Central memory CD8-positive, alpha-beta T cell (primary cell): ENCODE measurements around the gene SETD2.

Experiments used
- ATAC-seq: fragments of 150-1000 bp; cut with Tn5 transposase; replicated peaks from 2 replicates; pipeline ENCODE4 v1.10.0; 2022; ENCODE audit warnings: mild to moderate bottlenecking, moderate FRiP score, moderate number of reproducible peaks; ENCODE audit not compliant: poor library complexity, severe bottlenecking; ENCODE audit errors: extremely low read depth
- DNase-seq, 2 donors: peaks; one replicate each; pipeline ENCODE4 v3.0.0; 2021; ENCODE audit warnings: low spot score in 2 of 2
- H3K27ac Mint-ChIP-seq: one replicate; pipeline ENCODE4 v1.8.0; 2022; ENCODE audit warnings: low read depth, mild to moderate bottlenecking, moderate library complexity, mixed read lengths
- H3K27me3 Mint-ChIP-seq: one replicate; pipeline ENCODE4 v1.8.0; 2022; ENCODE audit warnings: mixed read lengths
- H3K36me3 Mint-ChIP-seq: one replicate; pipeline ENCODE4 v1.8.0; 2022; ENCODE audit warnings: mild to moderate bottlenecking, moderate library complexity, mixed read lengths; ENCODE audit not compliant: insufficient read depth
- H3K4me1 Mint-ChIP-seq: one replicate; pipeline ENCODE4 v1.8.0; 2022; ENCODE audit warnings: mixed read lengths
- H3K4me3 Mint-ChIP-seq: one replicate; pipeline ENCODE4 v1.8.0; 2022; ENCODE audit warnings: mild to moderate bottlenecking, moderate library complexity, mixed read lengths
- H3K9me3 Mint-ChIP-seq: one replicate; pipeline ENCODE4 v1.8.0; 2022; ENCODE audit warnings: mixed read lengths

Gene SETD2

DNA sequence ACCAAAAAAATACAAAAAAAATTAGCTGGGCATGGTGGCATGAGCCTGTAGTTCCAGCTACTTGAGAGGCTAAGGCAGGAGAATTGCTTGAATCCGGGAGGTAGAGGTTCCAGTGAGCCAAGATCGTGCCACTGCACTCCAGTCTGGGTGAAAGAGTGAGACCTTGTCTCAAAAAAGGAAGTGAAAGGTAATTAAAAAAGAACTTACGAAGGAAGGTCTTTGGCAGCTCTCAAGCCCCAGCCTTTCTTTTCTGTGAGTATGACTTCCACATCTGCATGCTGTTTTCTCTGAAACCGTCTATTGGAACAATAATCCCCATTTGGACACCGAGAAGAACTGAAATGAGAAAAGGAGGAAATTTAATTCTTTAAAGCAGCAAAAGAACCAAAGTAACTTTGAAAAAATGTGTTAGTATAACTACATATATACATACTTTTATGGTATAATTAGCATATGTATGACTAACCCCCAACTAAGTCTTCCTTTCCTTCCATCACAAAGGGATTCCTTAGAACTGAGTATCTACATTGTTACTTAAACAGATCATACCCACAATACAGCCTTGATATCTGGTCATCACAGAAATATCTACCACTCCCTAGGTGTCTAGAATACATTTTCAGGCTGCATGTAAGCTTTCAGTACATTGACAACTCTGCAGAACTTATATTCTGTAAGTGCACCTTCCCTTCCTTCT, 50.1 kb downstream of the SETD2 start:
- Mint-ChIP-seq H3K4me1 (peaks cover 23% of the 10 kb centered on the region), H3K36me3 (peaks cover 59% of the 10 kb centered on the region), H3K27me3 (no peaks in the 10 kb centered on the region), H3K27ac (no peak overlapping the region), H3K4me3 (no peak overlapping the region), H3K9me3 (no peaks in the 10 kb centered on the region)
- no peak for ATAC-seq
- no peak for DNase-seq

DNA sequence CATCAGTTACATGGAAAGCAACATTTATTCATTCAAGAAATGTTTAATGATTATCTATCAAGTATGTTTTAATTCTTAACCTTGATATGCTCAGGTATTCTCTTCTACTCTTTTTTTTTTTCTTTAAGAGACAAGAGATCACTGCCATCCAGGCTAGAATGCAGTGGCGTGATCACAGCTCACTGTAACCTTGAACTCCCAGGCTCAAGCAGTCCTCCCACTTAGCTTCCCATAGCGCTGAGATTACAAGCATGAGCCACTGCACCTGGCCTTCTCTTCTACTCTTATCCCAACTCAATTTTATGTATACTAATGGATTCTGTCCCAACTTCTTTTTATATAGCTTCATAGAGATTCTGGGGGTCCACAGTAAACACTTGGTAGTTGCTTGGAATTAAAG, 50.9 kb downstream of the SETD2 start:
- DNase-seq (no peak), ATAC-seq (no peak)
- H3K9me3 Mint-ChIP-seq: no peaks in the 10 kb centered on the region
- peaks cover 64% of the 10 kb centered on the region for H3K36me3 Mint-ChIP-seq
- H3K27ac Mint-ChIP-seq: no peak overlapping the region
- no peak overlapping the region for H3K4me3 Mint-ChIP-seq
- no peaks in the 10 kb centered on the region for H3K27me3 Mint-ChIP-seq
- H3K4me1 Mint-ChIP-seq: peaks cover 26% of the 10 kb centered on the region

- Mint-ChIP-seq H3K36me3 (peaks cover 58% of the 10 kb centered on the region), H3K27ac (no peak overlapping the region), H3K27me3 (no peaks in the 10 kb centered on the region), H3K4me3 (no peak overlapping the region), H3K4me1 (peaks cover 18% of the 10 kb centered on the region), H3K9me3 (no peaks in the 10 kb centered on the region)
- no peak for ATAC-seq
- no peak for DNase-seq
Measured at GRCh38 chr3:47109393-47109792, 54.5 kb downstream of the SETD2 start.

DNA sequence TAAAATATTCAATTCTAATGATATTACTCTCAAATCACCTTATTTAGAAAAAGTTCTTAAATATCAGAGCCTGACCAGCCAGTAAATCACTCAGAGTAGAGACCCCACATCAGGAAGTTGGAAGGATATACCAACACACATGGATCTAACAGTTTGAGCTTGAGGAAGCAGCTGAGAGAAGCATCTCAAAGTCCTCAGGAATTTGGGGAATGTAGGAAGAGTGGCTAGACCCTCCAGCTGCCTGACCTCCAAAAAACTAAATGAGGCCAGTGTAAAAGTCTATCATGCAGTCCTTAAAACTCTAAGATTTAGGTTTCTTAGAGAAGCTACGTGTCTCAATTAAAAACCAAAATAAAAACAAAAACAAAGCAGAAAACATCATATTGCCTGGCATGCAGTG, 55.4 kb downstream of the SETD2 start:
- Mint-ChIP-seq H3K4me3 (no peak overlapping the region), H3K27me3 (no peaks in the 10 kb centered on the region), H3K9me3 (no peaks in the 10 kb centered on the region), H3K4me1 (peaks cover 18% of the 10 kb centered on the region), H3K27ac (no peak overlapping the region), H3K36me3 (peaks cover 54% of the 10 kb centered on the region)
- DNase-seq (no peak), ATAC-seq (no peak)

DNA sequence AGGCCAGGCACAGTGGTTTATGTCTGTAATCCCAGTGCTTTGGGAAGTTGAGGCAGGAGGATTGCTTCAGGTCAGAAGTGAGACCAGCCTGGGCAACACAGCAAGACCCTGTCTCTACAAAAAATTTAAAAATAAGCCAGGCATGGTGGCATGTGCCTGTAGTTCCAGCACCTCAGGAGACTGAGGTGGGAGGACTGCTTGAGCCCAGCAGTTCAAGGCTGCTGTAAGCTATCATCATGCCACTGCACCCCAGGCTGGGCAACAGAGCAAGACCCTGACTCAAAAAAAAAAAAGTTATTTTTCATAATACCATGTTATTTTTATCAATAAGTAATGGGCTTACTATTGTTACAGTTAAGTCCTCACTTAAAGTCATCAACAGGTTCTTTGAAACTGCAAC, 59.7 kb downstream of the SETD2 start:
- ATAC-seq: no peak
- Mint-ChIP-seq H3K36me3 (peaks cover 52% of the 10 kb centered on the region), H3K4me3 (no peak overlapping the region), H3K27ac (no peak overlapping the region), H3K27me3 (no peaks in the 10 kb centered on the region), H3K9me3 (no peaks in the 10 kb centered on the region), H3K4me1 (peaks cover 13% of the 10 kb centered on the region)
- DNase-seq: no peak

DNA sequence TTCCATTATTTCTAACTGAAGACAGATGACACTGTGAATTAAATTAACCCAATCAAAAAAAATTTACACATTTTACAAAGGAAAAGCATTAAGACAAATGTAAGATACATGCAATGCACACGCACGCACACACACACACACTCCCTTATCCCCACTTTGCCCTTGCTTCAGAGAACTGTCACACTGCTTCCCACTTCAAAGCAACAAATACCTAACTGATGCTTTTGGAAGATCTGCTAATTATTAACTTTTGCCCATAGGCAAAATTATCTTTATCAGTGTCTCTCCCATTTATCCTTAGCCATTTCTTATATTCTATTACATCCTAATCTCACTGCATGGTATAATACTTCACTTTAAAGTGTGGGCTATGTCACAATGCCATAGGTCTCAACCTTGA, 60.3 kb downstream of the SETD2 start:
- Mint-ChIP-seq H3K27me3 (no peaks in the 10 kb centered on the region), H3K9me3 (no peaks in the 10 kb centered on the region), H3K36me3 (peaks cover 51% of the 10 kb centered on the region), H3K4me3 (no peak overlapping the region), H3K27ac (peak overlapping the region; percentile 33), H3K4me1 (peaks cover 7% of the 10 kb centered on the region)
- DNase-seq: no peak
- ATAC-seq: no peak

GRCh38 chr3:47102081-47102600, 61.8 kb downstream of the SETD2 start:
- no peaks in the 10 kb centered on the region for H3K27me3 Mint-ChIP-seq
- H3K9me3 Mint-ChIP-seq: no peaks in the 10 kb centered on the region
- peaks cover 57% of the 10 kb centered on the region for H3K36me3 Mint-ChIP-seq
- ATAC-seq (no peak), DNase-seq (no peak)
- no peak overlapping the region for H3K4me3 Mint-ChIP-seq
- no peak overlapping the region for H3K27ac Mint-ChIP-seq
- H3K4me1 Mint-ChIP-seq: peaks cover 5% of the 10 kb centered on the region

DNA sequence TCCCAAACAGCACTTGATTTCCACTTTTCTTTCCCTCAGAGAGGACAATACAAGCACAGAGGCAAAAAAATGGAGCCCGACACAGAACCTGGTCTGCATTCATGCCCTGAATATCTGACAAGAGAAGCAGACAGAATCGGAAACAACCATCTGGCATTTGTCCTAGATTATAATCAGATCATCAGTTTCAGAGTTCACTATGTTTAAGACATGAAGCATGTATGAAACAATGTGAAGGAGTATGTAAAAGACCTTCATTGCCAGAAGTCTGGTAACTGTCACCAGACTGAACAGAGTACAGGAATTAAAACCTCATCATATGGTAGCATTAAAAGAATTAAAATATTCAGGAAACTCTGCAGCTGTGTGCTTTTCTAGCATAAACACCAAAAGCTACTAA, 65.0 kb downstream of the SETD2 start:
- Mint-ChIP-seq H3K27ac (no peak overlapping the region), H3K9me3 (no peaks in the 10 kb centered on the region), H3K36me3 (peaks cover 74% of the 10 kb centered on the region), H3K4me1 (no peaks in the 10 kb centered on the region), H3K27me3 (no peaks in the 10 kb centered on the region), H3K4me3 (no peak overlapping the region)
- DNase-seq (no peak), ATAC-seq (no peak)

DNA sequence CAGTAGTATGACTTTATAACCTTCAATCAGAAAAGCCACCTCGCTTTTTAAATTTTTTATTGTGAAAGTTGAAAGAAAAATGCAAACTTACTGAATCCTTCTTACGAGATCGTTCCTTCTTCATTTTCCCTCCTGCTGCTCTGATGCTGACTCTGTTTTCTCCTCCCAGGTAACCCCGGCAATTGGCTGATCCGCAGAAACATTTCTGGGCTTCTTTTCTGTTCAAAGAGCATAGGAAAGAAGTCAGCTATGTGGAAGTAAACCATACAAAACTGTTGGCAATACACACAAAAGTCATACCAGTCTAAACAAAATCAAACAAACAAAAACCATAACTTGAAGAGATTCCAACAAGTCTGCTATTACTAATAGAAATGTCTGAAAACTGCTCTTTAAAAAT, 66.0 kb downstream of the SETD2 start:
- Mint-ChIP-seq H3K4me3 (no peak overlapping the region), H3K4me1 (no peaks in the 10 kb centered on the region), H3K27ac (no peak overlapping the region), H3K9me3 (no peaks in the 10 kb centered on the region), H3K27me3 (no peaks in the 10 kb centered on the region), H3K36me3 (peaks cover 75% of the 10 kb centered on the region)
- ATAC-seq (no peak), DNase-seq (no peak)

DNA sequence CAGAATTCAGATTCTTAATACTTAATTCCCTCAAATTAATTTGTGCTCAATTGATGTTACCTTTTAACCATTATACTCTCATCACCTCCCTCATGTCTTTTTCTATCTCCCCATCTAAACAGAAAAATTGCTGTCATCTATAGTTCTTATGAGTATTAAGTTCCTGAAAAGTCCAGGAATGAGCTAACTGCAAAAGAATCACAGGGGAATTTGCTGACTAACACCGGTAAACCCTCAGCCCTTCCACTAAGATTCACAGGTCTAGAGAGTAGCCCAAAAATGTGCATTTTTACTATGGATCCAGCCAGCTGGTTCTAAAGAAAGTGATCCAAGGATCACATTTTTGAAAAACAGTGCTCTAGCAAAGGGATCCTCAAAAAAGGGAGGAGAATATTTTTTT, 67.0 kb downstream of the SETD2 start:
- ATAC-seq (no peak), DNase-seq (no peak)
- peak overlapping the region; percentile 2 for H3K27ac Mint-ChIP-seq
- H3K36me3 Mint-ChIP-seq: peaks cover 67% of the 10 kb centered on the region
- H3K4me3 Mint-ChIP-seq: no peak overlapping the region
- H3K9me3 Mint-ChIP-seq: no peaks in the 10 kb centered on the region
- H3K4me1 Mint-ChIP-seq: no peaks in the 10 kb centered on the region
- H3K27me3 Mint-ChIP-seq: no peaks in the 10 kb centered on the region

DNA sequence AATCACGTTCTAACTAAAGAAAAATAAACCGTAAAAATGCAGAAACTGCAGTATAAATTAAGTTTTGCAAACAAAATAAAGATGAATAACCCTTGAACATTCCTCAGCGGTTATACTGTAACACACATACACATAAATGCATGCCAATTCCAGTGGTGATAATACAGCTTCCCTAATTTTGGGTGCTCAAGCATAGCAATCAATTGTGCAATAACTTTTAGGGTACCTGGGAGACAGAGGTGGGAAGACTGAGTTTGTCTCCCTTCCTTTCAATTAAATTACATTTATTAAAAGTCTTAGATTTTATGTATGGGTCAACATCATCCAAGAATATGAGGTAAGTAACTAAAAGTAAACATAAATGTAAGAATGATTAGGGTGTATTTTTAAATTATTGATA, 71.8 kb downstream of the SETD2 start:
- H3K4me1 Mint-ChIP-seq: peaks cover 6% of the 10 kb centered on the region
- no peak overlapping the region for H3K27ac Mint-ChIP-seq
- ATAC-seq (no peak), DNase-seq (no peak)
- no peaks in the 10 kb centered on the region for H3K9me3 Mint-ChIP-seq
- H3K27me3 Mint-ChIP-seq: no peaks in the 10 kb centered on the region
- H3K4me3 Mint-ChIP-seq: no peak overlapping the region
- peaks cover 62% of the 10 kb centered on the region for H3K36me3 Mint-ChIP-seq

GRCh38 chr3:47089630-47090029, 74.3 kb downstream of the SETD2 start:
- H3K27ac Mint-ChIP-seq: no peak overlapping the region
- peaks cover 6% of the 10 kb centered on the region for H3K4me1 Mint-ChIP-seq
- no peak overlapping the region for H3K4me3 Mint-ChIP-seq
- H3K36me3 Mint-ChIP-seq: peaks cover 57% of the 10 kb centered on the region
- no peaks in the 10 kb centered on the region for H3K27me3 Mint-ChIP-seq
- ATAC-seq: no peak
- no peak for DNase-seq
- H3K9me3 Mint-ChIP-seq: no peaks in the 10 kb centered on the region

DNA sequence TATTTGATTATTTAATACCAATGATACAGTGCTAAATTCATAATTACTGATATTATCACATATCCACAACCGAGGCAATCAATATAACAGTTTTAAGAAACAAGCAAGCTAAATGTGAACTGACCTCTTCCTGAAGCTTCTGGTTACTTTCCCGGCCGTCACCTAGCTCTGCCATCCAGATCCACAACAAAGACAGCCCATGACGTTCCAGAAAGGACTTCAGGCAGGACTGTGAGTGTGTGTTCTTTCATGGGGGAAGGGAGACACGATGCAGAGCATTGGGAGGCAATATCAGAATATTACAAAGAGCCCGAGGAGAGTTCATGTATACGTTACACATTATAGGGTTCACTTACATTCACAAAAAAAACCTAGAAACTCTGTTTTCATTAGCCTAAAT, 77.8 kb downstream of the SETD2 start:
- H3K9me3 Mint-ChIP-seq: no peaks in the 10 kb centered on the region
- ATAC-seq: no peak
- H3K4me3 Mint-ChIP-seq: no peak overlapping the region
- no peak for DNase-seq
- peaks cover 70% of the 10 kb centered on the region for H3K36me3 Mint-ChIP-seq
- no peaks in the 10 kb centered on the region for H3K27me3 Mint-ChIP-seq
- H3K27ac Mint-ChIP-seq: peak overlapping the region; percentile 11
- H3K4me1 Mint-ChIP-seq: peaks cover 21% of the 10 kb centered on the region
